C4-2B (cell line): Measurements from ENCODE around the gene ZNF775.

Source experiments
- H3K27ac ChIP-seq: fragments of 450-650 bp; 2 replicates; pipeline ENCODE4 v1.5.1; 2017
- CTCF ChIP-seq: fragments of 450-650 bp; conservative IDR thresholded peaks from 2 replicates; pipeline ENCODE4 v1.5.1; 2017; ENCODE audit warnings: mild to moderate bottlenecking
- ZFX ChIP-seq: fragments of 450-650 bp; IDR thresholded peaks from 2 replicates; pipeline ENCODE4 v1.6.1; 2017

The ZNF775 gene

GRCh38 chr7:150358988-150359621 is 20.0 kb upstream of the ZNF775 start:
- no peak overlapping the region; the same call in 1 of the 2 replicates for H3K27ac ChIP-seq
- TF ChIP-seq CTCF (no peak), ZFX (no peak)

GRCh38 chr7:150359622-150360362 is 19.3 kb upstream of the ZNF775 start:
- TF ChIP-seq CTCF: no peak
- no peak for TF ChIP-seq ZFX
- peak overlapping the region; percentile 83 for H3K27ac ChIP-seq

DNA sequence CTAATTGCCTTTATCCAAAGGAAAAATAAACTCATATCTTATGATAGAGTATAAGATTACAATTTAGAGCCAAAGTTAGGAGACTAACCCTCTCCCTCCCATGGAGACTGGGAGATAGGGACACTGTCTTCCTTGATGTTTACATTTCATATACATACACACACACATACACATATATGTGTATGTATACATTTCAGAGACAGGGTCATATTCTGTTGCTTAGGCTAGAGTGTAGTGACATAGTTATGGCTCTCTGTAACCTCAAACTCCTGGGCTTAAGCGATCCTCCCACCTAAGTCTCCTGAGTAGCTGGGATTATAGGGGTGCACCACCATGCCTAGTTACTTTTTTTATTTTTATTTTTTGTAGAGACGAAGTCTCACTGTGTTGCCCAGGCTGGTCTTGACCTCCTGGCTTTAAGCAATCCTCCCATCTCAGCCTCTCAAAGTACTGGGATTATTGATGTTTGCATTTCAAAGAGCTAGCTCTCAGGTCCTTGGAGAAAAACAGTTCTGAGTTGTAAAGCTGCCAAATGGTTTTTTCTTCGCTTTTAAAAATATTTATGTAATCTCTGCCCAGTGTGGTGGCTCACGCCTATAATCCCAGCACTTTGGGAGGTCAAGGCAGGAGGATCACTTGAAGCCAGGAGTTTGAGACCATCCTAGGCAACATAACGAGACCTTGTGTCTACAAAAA is 18.6 kb upstream of the ZNF775 start:
- H3K27ac ChIP-seq: peak overlapping the region; percentile 83
- TF ChIP-seq ZFX (no peak), CTCF (no peak)

GRCh38 chr7:150361402-150361801 is 17.7 kb upstream of the ZNF775 start:
- H3K27ac ChIP-seq: peak overlapping the region; percentile 11; the same call in 1 of the 2 replicates

GRCh38 chr7:150361807-150362621 is 17.1 kb upstream of the ZNF775 start:
- TF ChIP-seq CTCF (no peak), ZFX (no peak)

More at GRCh38 chr7:150361402-150361801, 17.7 kb upstream of the ZNF775 start:
- no peak for TF ChIP-seq ZFX
- no peak for TF ChIP-seq CTCF

GRCh38 chr7:150363370-150363769 is 15.8 kb upstream of the ZNF775 start:
- no peak overlapping the region for H3K27ac ChIP-seq
- TF ChIP-seq CTCF (no peak), ZFX (no peak)

More at GRCh38 chr7:150361807-150362621, 17.1 kb upstream of the ZNF775 start:
- peak overlapping the region; percentile 11; the same call in 1 of the 2 replicates for H3K27ac ChIP-seq
